ENCODE data around the gene CENPM.

DNA sequence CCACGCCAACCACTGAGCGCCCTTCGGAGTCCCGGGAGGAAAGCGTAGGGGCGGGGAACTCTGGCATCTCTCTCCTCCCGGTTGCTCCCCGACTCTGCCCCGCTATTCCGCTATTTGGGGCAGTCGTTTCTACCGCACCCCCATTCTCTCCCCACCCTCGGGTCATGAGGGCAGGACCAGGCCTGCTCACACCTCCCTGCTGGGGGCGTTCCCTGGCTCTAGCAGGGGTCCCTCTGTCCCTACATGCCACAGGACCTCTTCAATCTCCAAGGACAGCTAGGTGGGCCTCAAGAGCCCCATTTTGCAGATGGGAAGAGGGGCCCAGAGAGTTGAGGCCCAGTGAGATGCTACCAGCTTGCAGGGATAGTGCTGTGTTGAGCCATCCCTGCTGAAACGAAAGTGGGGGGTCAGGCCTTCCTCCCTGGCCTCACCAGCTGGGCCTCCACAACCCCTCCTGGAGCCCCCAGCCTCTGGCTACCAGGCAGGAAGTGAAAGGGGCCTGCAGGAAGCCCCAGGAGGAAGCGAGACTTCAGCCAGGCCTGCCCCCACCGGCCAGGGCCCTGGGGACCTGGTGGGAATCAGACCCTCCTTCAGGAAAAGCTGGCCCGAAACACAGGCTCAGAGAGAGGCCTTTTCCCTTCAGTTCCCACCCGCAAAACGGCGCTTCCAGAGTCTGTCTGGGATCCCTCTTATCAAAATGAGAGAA is 26.5 kb downstream of the CENPM start:
- TF ChIP-seq, protein P1, sequence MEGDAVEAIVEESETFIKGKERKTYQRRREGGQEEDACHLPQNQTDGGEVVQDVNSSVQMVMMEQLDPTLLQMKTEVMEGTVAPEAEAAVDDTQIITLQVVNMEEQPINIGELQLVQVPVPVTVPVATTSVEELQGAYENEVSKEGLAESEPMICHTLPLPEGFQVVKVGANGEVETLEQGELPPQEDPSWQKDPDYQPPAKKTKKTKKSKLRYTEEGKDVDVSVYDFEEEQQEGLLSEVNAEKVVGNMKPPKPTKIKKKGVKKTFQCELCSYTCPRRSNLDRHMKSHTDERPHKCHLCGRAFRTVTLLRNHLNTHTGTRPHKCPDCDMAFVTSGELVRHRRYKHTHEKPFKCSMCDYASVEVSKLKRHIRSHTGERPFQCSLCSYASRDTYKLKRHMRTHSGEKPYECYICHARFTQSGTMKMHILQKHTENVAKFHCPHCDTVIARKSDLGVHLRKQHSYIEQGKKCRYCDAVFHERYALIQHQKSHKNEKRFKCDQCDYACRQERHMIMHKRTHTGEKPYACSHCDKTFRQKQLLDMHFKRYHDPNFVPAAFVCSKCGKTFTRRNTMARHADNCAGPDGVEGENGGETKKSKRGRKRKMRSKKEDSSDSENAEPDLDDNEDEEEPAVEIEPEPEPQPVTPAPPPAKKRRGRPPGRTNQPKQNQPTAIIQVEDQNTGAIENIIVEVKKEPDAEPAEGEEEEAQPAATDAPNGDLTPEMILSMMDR (conservative IDR thresholded peaks at IDR 0.05; ENCODE audit: low read length): no peak
- no peak for TF ChIP-seq EZH2phosphoT487 (IDR thresholded peaks at IDR 0.05; ENCODE audit: borderline replicate concordance, low read depth, low read length)
